SHP77 treated with DMSO at 0.1 percent for 48 hours (cell line): ENCODE measurements around the gene PCK2.
"Not testable (repeated sequence)": the region's sequence is repeated elsewhere in the genome, so short reads cannot be mapped to it uniquely, and the experiment has no call there.

ENCODE experiments used
- DNase-seq: peaks from one replicate; lab custom pipeline; 2025; lab: John Stamatoyannopoulos, UW

PCK2 gene

GRCh38 chr14:24095271-24096068, 1.4 kb downstream of the PCK2 start:
- peak; percentile 77 for DNase-seq

GRCh38 chr14:24096545-24097181, 2.6 kb downstream of the PCK2 start:
- DNase-seq: no peak

GRCh38 chr14:24098229-24098926, 4.3 kb downstream of the PCK2 start:
- DNase-seq: no peak

- DNase-seq: no peak
Observed at GRCh38 chr14:24098927-24099813, 5.1 kb downstream of the PCK2 start.

- DNase-seq: no peak
Observed at GRCh38 chr14:24100197-24100981, 6.3 kb downstream of the PCK2 start.

GRCh38 chr14:24100982-24101494, 6.9 kb downstream of the PCK2 start:
- DNase-seq: no peak

GRCh38 chr14:24102357-24103048, 8.4 kb downstream of the PCK2 start:
- DNase-seq: no peak

- no peak for DNase-seq
Observed at GRCh38 chr14:24103451-24103850, 9.3 kb downstream of the PCK2 start.

- DNase-seq: not testable (repeated sequence)
Observed at GRCh38 chr14:24105609-24106239, 11.6 kb downstream of the PCK2 start.

- no peak for DNase-seq
Observed at GRCh38 chr14:24106672-24107271, 12.7 kb downstream of the PCK2 start.

- no peak for DNase-seq
Observed at GRCh38 chr14:24108336-24108874, 14.3 kb downstream of the PCK2 start.

GRCh38 chr14:24110060-24110459, 15.9 kb downstream of the PCK2 start:
- DNase-seq: no peak

GRCh38 chr14:24110523-24110922, 16.4 kb downstream of the PCK2 start:
- DNase-seq: no peak

GRCh38 chr14:24113379-24113800, 19.3 kb downstream of the PCK2 start:
- peak; percentile 50 for DNase-seq

GRCh38 chr14:24113801-24114531, 19.9 kb downstream of the PCK2 start:
- DNase-seq: peak; percentile 98

GRCh38 chr14:24114532-24115421, 20.7 kb downstream of the PCK2 start, which contains the start of the genes DCAF11 and NRL:
Gene DCAF11 (plus strand): TSS chr14:24114777. CDS start chr14:24115595, 818 bp downstream.
Gene NRL (minus strand): TSS chr14:24114949. CDS start chr14:24082848, 32,101 bp downstream.
- DNase-seq: peak; percentile 100
